22Rv1 (cell line): ENCODE results near the gene PARD6G.

ENCODE experiments used
- H3K27ac ChIP-seq: fragments of 450-650 bp; 2 replicates; pipeline ENCODE4 v1.5.1; 2017
- CTCF ChIP-seq: fragments of 450-650 bp; IDR thresholded peaks from 2 replicates; pipeline ENCODE4 v1.5.1; 2017; ENCODE audit warnings: mild to moderate bottlenecking
- ZFX ChIP-seq: fragments of 450-650 bp; IDR thresholded peaks from 2 replicates; pipeline ENCODE4 v1.6.1; 2017; ENCODE audit warnings: antibody characterized with exemption, borderline replicate concordance

PARD6G gene

GRCh38 chr18:80175451-80176204, 71.7 kb downstream of the PARD6G start:
- no peak overlapping the region for H3K27ac ChIP-seq

GRCh38 chr18:80173060-80173459, 74.3 kb downstream of the PARD6G start:
- H3K27ac ChIP-seq, result no peak overlapping the region
- TF ChIP-seq ZFX (no peak), CTCF (no peak)

More at GRCh38 chr18:80175451-80176204, 71.7 kb downstream of the PARD6G start:
- TF ChIP-seq CTCF (no peak), ZFX (no peak)

- no peak overlapping the region for H3K27ac ChIP-seq
- TF ChIP-seq ZFX, result no peak
- TF ChIP-seq CTCF, result no peak
These were observed 75.3 kb downstream of the PARD6G start for GRCh38 chr18:80172056-80172455.

- H3K27ac ChIP-seq, result no peak overlapping the region
- TF ChIP-seq ZFX (no peak), CTCF (peak; percentile 97)
These were observed 76.1 kb downstream of the PARD6G start for GRCh38 chr18:80171054-80171872.

GRCh38 chr18:80170395-80171053, 76.8 kb downstream of the PARD6G start:
- TF ChIP-seq ZFX, result no peak
- no peak for TF ChIP-seq CTCF
- no peak overlapping the region for H3K27ac ChIP-seq

- TF ChIP-seq ZFX, result no peak
- TF ChIP-seq CTCF, result no peak
- no peak overlapping the region for H3K27ac ChIP-seq
These were observed 77.7 kb downstream of the PARD6G start for GRCh38 chr18:80169607-80170006.
